IPS-18c (cell line): Measurements from ENCODE around the gene CHD9NB.

Experiments
- H3K4me3 ChIP-seq: 2 replicates; pipeline ENCODE4 v1.7.0; 2013; ENCODE audit warnings: low read depth, mild to moderate bottlenecking, low read length, moderate library complexity; ENCODE audit not compliant: insufficient read depth
- H3K9me3 ChIP-seq: one replicate; pipeline ENCODE4 v1.6.1; 2013; ENCODE audit warnings: mild to moderate bottlenecking, low read length, moderate library complexity; ENCODE audit not compliant: control insufficient read depth, insufficient read depth

CHD9NB gene

DNA sequence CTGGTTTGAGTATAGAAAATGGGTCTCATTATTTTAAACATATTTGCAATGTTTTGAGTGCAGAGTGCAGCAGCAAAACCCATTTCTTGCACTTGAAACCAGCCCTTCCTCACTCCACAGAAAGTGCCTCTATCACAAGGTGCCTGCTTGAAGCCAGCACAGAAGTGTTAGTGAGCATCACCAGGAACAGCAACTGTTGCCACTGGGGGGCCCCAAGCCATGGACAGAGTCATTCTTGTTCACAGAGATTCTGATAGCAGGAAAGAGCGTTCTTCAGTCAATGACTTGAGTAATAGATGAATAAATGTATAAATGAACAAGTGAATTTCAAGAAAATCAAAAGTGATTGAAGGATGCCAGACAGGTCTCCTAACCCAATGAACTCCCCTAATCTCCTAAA is 45.6 kb downstream of the CHD9NB start:
- no peak overlapping the region for H3K4me3 ChIP-seq

GRCh38 chr16:52997922-52998321 is 54.8 kb downstream of the CHD9NB start:
- Histone ChIP-seq H3K4me3 (no peak overlapping the region), H3K9me3 (no peaks in the 10 kb centered on the region)

More for the DNA sequence above, 45.6 kb downstream of the CHD9NB start:
- H3K9me3 ChIP-seq = peaks cover 2% of the 10 kb centered on the region

DNA sequence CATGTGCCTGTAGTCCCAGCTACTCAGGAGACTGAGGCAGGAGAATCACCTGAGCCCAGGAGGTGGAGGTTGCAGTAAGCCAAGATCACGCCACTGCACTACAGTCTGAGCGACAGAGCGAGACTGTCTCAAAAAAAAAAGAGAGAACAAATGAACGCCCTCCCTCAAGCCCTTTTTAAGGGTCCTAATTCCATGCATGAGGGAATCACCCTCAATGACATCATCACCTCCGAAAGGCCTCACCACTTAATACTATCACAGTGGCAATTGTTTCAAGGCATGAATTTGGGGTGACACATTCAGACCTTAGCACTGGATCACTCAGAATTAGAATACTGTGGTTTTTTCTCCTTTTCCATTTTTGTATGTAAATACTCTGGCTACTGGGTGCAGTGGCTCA is 57.8 kb downstream of the CHD9NB start:
- no peaks in the 10 kb centered on the region for H3K9me3 ChIP-seq
- no peak overlapping the region for H3K4me3 ChIP-seq

- no peaks in the 10 kb centered on the region for H3K9me3 ChIP-seq
- H3K4me3 ChIP-seq = no peak overlapping the region
Measured at GRCh38 chr16:52993179-52993578, 59.5 kb downstream of the CHD9NB start.

- H3K9me3 ChIP-seq = no peaks in the 10 kb centered on the region
Measured at GRCh38 chr16:52991572-52991971, 61.1 kb downstream of the CHD9NB start.

More at GRCh38 chr16:52991572-52991971, 61.1 kb downstream of the CHD9NB start:
- H3K4me3 ChIP-seq = no peak overlapping the region
